ENCODE results near the gene NDUFB10.

- TF ChIP-seq POLR2A (IDR thresholded peaks at IDR 0.05): peak in 1 of 2 donors; percentile 58
- TF ChIP-seq CTCF (IDR thresholded peaks at IDR 0.05): no peak
- no peak for TF ChIP-seq POLR2AphosphoS5 (IDR thresholded peaks at IDR 0.05)
Observed at GRCh38 chr16:1942810-1943726, 16.3 kb upstream of the NDUFB10 start, which contains the start of gene MSRB1.
